Neural progenitor cell (in vitro differentiated cells): ENCODE measurements around the gene HDAC4. TPM values are rescaled to one million over a fixed set of nuclear protein-coding genes. Genes with fewer than 3 reads are reported as not detected.

Experiments
- DNase-seq: peaks from one replicate; pipeline ENCODE4 v3.0.0-alpha.2; 2016; ENCODE audit warnings: low spot score
- H2AFZ ChIP-seq: fragments of 200-600 bp; sonication (generic); replicated peaks from 2 replicates; pipeline ENCODE4 v1.6.1; 2016; ENCODE audit warnings: antibody characterized with exemption
- H3F3A ChIP-seq: fragments of 200-600 bp; sonication (generic); 2 replicates; pipeline ENCODE4 v1.6.1; 2016; ENCODE audit warnings: antibody characterized with exemption, low read depth
- H3K27ac ChIP-seq: fragments of 200-600 bp; sonication (generic); 2 replicates; pipeline ENCODE4 v1.5.1; 2016; ENCODE audit warnings: mild to moderate bottlenecking
- H3K27me3 ChIP-seq: fragments of 200-600 bp; sonication (generic); 2 replicates; pipeline ENCODE4 v1.6.1; 2016; ENCODE audit warnings: mild to moderate bottlenecking, moderate library complexity
- H3K36me3 ChIP-seq: fragments of 200-600 bp; sonication (generic); 2 replicates; pipeline ENCODE4 v1.5.1; 2016
- H3K4me1 ChIP-seq: fragments of 200-600 bp; sonication (generic); 2 replicates; pipeline ENCODE4 v1.6.1; 2016; ENCODE audit warnings: mixed run types
- H3K4me2 ChIP-seq: fragments of 200-600 bp; sonication (generic); 2 replicates; pipeline ENCODE4 v1.6.1; 2016
- H3K4me3 ChIP-seq: fragments of 200-600 bp; sonication (generic); 2 replicates; pipeline ENCODE4 v1.5.1; 2016
- H3K79me2 ChIP-seq: fragments of 200-600 bp; sonication (generic); 2 replicates; pipeline ENCODE4 v1.6.1; 2016; ENCODE audit warnings: low read depth
- H3K9ac ChIP-seq: fragments of 200-600 bp; sonication (generic); 2 replicates; pipeline ENCODE4 v1.6.1; 2016
- H3K9me3 ChIP-seq: fragments of 200-600 bp; sonication (generic); 2 replicates; pipeline ENCODE4 v1.5.1; 2016; ENCODE audit warnings: low read depth
- H4K20me1 ChIP-seq: fragments of 200-600 bp; sonication (generic); 2 replicates; pipeline ENCODE4 v1.6.1; 2016; ENCODE audit warnings: low read depth
- H3K27ac Mint-ChIP-seq: 3 replicates; pipeline ENCODE4 v1.8.0; 2021; ENCODE audit warnings: mixed read lengths
- H3K27me3 Mint-ChIP-seq: 2 replicates; pipeline ENCODE4 v1.8.0; 2022; ENCODE audit warnings: low read depth, mild to moderate bottlenecking, inconsistent platforms, moderate library complexity, mixed read lengths; ENCODE audit not compliant: insufficient read depth
- H3K36me3 Mint-ChIP-seq: 3 replicates; pipeline ENCODE4 v1.8.0; 2021; ENCODE audit warnings: mixed read lengths
- H3K4me1 Mint-ChIP-seq: 3 replicates; pipeline ENCODE4 v1.8.0; 2021; ENCODE audit warnings: mixed read lengths
- H3K4me3 Mint-ChIP-seq: 3 replicates; pipeline ENCODE4 v1.8.0; 2021; ENCODE audit warnings: mild to moderate bottlenecking, moderate library complexity, mixed read lengths
- H3K9me3 Mint-ChIP-seq: 3 replicates; pipeline ENCODE4 v1.8.0; 2020; ENCODE audit warnings: mixed read lengths
- EZH2 ChIP-seq: fragments of 200-600 bp; sonication (generic); IDR thresholded peaks from 2 replicates; pipeline ENCODE4 v1.6.1; 2017; ENCODE audit warnings: antibody characterized with exemption, mild to moderate bottlenecking, moderate library complexity
- EZH2phosphoT487 ChIP-seq: fragments of 200-600 bp; sonication (generic); IDR thresholded peaks from 2 replicates; pipeline ENCODE4 v1.6.1; 2017; ENCODE audit warnings: antibody characterized with exemption
- total RNA-seq: library from RNA; depleted of rRNA; stranded (reverse); fragments of >200 nt; gene quantifications from 2 replicates; pipeline ENCODE4 v1.2.3, GENCODE V29; 2015; ENCODE audit warnings: low replicate concordance
- TF ChIP-seq, protein P1 (sequence below): fragments of 200-600 bp; sonication (generic); IDR thresholded peaks from 2 replicates; pipeline ENCODE4 v1.5.1; 2017; ENCODE audit warnings: antibody characterized with exemption, mild to moderate bottlenecking

The HDAC4 gene
- total RNA-seq, 1 donor from 2014 or later, result 36.0 TPM

DNA sequence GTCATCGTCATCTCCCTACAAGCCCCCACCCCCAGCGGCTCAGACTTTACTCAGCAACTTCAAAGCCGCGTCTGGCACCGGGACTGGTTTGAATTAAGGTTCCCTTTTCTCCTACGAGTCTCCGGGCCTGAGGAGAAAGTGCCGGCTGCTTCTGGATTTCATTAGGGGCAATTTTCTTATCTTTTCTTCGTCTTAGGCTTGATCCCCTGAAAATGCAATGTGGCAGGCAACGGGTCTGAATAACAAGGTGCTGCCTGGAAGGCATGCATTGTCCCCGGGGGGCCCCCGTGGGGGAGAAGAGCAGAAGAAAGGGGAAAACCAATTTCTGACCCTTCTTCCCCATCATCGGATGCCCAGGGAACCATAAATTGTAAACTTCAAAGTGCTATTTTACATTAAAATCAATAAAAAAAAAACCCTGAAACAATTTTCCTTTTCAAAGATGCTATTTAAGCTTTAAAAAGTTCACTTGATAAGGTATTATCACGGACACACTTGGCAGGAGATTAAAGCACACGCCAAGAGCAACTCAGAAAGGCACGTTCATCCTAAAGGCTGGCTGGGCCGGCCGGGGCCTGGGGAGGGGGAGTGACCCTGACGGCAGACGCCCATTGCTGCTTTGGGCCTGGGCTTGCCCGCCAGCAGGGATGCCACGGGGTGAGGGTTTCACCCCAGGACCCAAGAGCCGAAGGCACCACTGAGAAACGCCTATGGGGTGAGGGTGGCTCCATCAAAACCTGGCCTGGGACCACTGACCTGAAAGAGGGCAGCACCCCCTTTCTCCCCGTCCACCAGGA lies 322.5 kb downstream of the HDAC4 start:
- no peak overlapping the region for H3K27ac Mint-ChIP-seq
- H3K9ac ChIP-seq, result no peak overlapping the region
- H3K4me1 ChIP-seq, result no peaks in the 10 kb centered on the region
- no peaks in the 10 kb centered on the region for H3F3A ChIP-seq
- H3K9me3 ChIP-seq, result no peaks in the 10 kb centered on the region
- H3K27me3 Mint-ChIP-seq, result peaks cover 3% of the 10 kb centered on the region
- no peak overlapping the region for H3K4me3 ChIP-seq
- no peak overlapping the region for H3K4me3 Mint-ChIP-seq
- H3K36me3 ChIP-seq, result no peaks in the 10 kb centered on the region
- H4K20me1 ChIP-seq, result peaks cover 4% of the 10 kb centered on the region
- H3K79me2 ChIP-seq, result no peaks in the 10 kb centered on the region
- H3K27me3 ChIP-seq, result no peaks in the 10 kb centered on the region
- no peak overlapping the region for H3K4me2 ChIP-seq
- H3K4me1 Mint-ChIP-seq, result peaks cover 4% of the 10 kb centered on the region
- no peaks in the 10 kb centered on the region for H3K9me3 Mint-ChIP-seq
- TF ChIP-seq, protein P1, sequence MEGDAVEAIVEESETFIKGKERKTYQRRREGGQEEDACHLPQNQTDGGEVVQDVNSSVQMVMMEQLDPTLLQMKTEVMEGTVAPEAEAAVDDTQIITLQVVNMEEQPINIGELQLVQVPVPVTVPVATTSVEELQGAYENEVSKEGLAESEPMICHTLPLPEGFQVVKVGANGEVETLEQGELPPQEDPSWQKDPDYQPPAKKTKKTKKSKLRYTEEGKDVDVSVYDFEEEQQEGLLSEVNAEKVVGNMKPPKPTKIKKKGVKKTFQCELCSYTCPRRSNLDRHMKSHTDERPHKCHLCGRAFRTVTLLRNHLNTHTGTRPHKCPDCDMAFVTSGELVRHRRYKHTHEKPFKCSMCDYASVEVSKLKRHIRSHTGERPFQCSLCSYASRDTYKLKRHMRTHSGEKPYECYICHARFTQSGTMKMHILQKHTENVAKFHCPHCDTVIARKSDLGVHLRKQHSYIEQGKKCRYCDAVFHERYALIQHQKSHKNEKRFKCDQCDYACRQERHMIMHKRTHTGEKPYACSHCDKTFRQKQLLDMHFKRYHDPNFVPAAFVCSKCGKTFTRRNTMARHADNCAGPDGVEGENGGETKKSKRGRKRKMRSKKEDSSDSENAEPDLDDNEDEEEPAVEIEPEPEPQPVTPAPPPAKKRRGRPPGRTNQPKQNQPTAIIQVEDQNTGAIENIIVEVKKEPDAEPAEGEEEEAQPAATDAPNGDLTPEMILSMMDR, result no peak
- TF ChIP-seq EZH2 (no peak), EZH2phosphoT487 (no peak)
- no peak overlapping the region for H2AFZ ChIP-seq
- no peak overlapping the region for H3K27ac ChIP-seq
- DNase-seq, result no peak
- peaks cover 6% of the 10 kb centered on the region for H3K36me3 Mint-ChIP-seq

DNA sequence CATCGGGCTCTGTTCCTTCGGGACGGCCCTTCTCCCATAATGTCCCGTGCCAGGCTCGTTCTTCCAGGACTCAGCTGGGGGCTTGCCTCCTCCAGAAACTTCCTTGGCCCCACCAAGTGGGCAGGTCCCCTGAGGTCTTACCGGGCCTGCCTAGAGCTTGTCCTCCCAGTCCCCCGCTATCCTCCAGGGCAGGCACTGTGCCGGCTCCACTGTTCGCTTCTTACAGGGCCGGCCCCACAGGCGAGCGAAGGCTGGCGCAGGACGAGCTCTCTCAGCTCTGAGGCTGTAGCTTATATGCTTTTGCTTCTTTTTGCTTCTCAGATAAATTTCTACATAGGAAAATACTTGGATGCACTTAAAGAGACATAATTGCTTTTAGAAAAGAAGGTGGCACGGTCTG lies 323.6 kb downstream of the HDAC4 start:
- Histone ChIP-seq H3K9ac (no peak overlapping the region), H3K27ac (no peak overlapping the region), H3F3A (no peaks in the 10 kb centered on the region), H2AFZ (no peak overlapping the region), H3K9me3 (no peaks in the 10 kb centered on the region), H3K4me3 (no peak overlapping the region), H3K36me3 (no peaks in the 10 kb centered on the region), H4K20me1 (peaks cover 4% of the 10 kb centered on the region), H3K27me3 (no peaks in the 10 kb centered on the region), H3K79me2 (no peaks in the 10 kb centered on the region), H3K4me2 (no peak overlapping the region), H3K4me1 (no peaks in the 10 kb centered on the region)
- H3K4me3 Mint-ChIP-seq, result no peak overlapping the region
- H3K9me3 Mint-ChIP-seq, result no peaks in the 10 kb centered on the region
- no peak overlapping the region for H3K27ac Mint-ChIP-seq
- peaks cover 4% of the 10 kb centered on the region for H3K4me1 Mint-ChIP-seq
- no peak for DNase-seq
- peaks cover 10% of the 10 kb centered on the region for H3K36me3 Mint-ChIP-seq
- no peak for TF ChIP-seq EZH2phosphoT487
- peaks cover 3% of the 10 kb centered on the region for H3K27me3 Mint-ChIP-seq

DNA sequence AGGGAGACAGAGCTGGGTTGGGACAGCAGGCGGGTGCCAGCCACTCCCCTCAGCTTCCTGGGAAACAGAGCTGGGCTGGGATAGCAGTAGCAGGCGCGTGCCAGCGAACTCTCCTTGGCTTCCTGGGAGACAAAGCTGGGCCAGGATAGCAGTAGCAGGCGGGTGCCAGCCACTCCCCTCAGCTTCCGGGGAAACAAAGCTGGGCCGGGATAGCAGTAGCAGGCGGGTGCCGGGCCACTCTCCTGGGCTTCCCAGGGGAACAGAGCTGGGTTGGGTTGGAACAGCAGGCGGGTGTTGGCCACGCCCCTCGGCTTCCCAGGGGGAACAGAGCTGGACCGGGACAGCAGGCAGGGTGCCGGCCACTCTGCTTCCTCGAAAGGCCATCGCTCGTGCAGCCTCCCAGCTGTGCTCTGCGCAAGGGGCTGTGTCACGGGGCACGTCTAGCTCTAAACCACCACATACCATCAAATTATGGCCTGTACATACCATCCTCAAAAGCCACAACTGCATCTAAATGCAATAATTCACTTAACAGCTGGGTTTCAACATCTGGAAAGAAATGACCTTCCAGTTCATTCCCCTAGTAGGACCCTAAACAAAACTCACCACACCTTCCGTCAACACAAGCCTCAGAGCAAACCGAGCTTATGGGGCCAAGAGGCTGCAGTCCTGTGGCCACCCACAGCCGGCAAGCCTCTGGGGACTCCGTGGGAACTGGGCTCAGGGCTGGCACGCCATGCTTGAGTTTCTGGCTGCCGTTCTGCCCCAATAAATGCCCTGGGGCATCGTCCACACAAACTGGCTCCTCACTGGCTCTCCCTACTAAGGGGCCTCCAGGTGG lies 324.7 kb downstream of the HDAC4 start:
- DNase-seq, result no peak
- Histone ChIP-seq H2AFZ (no peak overlapping the region), H3F3A (no peaks in the 10 kb centered on the region), H3K4me3 (no peak overlapping the region), H3K9ac (no peak overlapping the region), H3K79me2 (no peaks in the 10 kb centered on the region), H3K4me1 (no peaks in the 10 kb centered on the region), H3K27me3 (no peaks in the 10 kb centered on the region), H3K27ac (no peak overlapping the region), H4K20me1 (peaks cover 4% of the 10 kb centered on the region), H3K9me3 (no peaks in the 10 kb centered on the region), H3K4me2 (no peak overlapping the region), H3K36me3 (no peaks in the 10 kb centered on the region)
- peaks cover 5% of the 10 kb centered on the region for H3K27me3 Mint-ChIP-seq
- H3K27ac Mint-ChIP-seq, result peak overlapping the region; percentile 78
- H3K4me3 Mint-ChIP-seq, result peak overlapping the region; percentile 60
- H3K36me3 Mint-ChIP-seq, result peaks cover 16% of the 10 kb centered on the region
- H3K9me3 Mint-ChIP-seq, result no peaks in the 10 kb centered on the region
- H3K4me1 Mint-ChIP-seq, result peaks cover 4% of the 10 kb centered on the region
- no peak for TF ChIP-seq EZH2

DNA sequence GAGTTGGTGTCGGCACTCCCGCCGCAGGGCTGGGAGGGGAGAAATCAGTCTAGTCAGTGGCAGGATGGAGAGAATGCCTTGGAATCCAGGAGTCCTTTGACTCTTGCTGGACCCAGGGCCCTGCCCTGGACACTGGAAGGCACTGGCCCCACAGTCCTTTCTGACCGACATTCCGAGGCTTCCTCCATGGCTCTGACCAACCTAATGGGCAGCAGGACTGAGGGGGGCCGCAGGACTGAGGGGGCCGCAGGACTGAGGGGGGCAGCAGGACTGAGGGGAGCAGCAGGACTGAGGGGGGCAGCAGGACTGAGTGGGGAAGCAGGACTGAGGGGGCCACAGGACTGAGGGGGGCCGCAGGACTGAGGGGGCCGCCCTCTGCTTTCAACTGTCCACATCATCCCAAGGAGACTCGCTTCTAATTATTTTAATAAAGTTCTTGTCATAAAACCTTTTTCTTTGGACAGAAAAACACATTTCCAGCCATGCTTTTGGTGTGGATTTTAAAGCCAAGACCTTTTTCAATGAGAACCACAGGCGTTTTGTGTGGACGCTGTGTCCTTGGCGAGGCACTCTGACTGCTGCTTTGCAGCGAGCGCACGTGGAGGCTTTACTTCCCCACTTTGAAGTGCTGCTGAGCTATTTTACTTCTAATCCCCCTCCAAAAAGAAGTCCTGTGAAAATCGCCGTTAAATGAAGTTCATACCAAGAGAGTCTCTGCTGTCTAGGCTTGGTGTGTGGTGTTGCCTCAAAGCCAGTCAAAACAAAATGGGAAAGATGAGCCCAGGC lies 326.9 kb downstream of the HDAC4 start:
- peaks cover 17% of the 10 kb centered on the region for H3K36me3 Mint-ChIP-seq
- Histone ChIP-seq H3K4me3 (no peak overlapping the region), H3K4me2 (no peak overlapping the region), H4K20me1 (peaks cover 4% of the 10 kb centered on the region), H3K27me3 (no peaks in the 10 kb centered on the region), H3K79me2 (no peaks in the 10 kb centered on the region), H3K9ac (no peak overlapping the region), H3K9me3 (no peaks in the 10 kb centered on the region), H3K4me1 (no peaks in the 10 kb centered on the region), H3F3A (no peaks in the 10 kb centered on the region), H2AFZ (no peak overlapping the region), H3K27ac (no peak overlapping the region), H3K36me3 (no peaks in the 10 kb centered on the region)
- no peak for DNase-seq
- peak overlapping the region; percentile 68 for H3K27ac Mint-ChIP-seq
- H3K27me3 Mint-ChIP-seq, result peaks cover 8% of the 10 kb centered on the region
- peaks cover 4% of the 10 kb centered on the region for H3K4me1 Mint-ChIP-seq
- H3K9me3 Mint-ChIP-seq, result no peaks in the 10 kb centered on the region
- TF ChIP-seq EZH2phosphoT487 (no peak), EZH2 (no peak)
- TF ChIP-seq, protein P1, result no peak
- H3K4me3 Mint-ChIP-seq, result no peak overlapping the region
